NCI-H526 treated with DMSO at 0.1 percent for 48 hours (cell line): ENCODE results near the gene PLAGL1.

Experiments
- DNase-seq: peaks from one replicate; lab custom pipeline; 2025; lab: John Stamatoyannopoulos, UW

Gene PLAGL1

DNA sequence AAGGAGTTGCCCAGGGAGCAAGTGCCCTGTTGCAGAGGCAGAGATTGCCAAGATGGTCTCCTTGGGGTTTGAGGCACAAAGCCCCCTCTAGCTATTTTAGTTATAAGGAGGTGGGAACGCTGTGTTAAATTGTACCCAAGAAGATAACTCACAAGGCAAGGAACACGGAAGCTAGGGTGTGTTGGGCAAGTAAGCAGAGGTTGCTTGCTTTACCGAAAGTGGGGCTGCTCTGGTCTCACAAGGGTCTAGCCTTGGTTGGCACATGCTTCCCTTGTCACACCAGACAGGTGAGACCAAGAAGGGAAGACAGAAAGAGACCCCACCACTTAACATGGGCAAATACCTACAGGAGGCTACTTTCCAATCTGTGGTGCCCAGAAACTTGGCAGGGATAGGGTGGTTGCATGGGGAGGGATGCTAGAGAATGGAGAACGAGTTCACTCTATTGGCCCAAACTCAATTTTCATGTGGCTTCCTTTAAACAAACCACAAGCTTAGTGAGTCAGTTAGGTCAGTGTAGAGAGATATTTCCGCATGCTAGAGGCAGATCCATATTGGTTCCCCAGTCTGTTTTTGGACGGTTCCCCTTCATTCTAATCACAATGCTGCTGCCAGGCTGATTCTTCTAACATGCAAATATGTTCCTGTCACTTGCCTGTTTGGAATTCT is 42.4 kb downstream of the PLAGL1 start:
- DNase-seq, result no peak

DNA sequence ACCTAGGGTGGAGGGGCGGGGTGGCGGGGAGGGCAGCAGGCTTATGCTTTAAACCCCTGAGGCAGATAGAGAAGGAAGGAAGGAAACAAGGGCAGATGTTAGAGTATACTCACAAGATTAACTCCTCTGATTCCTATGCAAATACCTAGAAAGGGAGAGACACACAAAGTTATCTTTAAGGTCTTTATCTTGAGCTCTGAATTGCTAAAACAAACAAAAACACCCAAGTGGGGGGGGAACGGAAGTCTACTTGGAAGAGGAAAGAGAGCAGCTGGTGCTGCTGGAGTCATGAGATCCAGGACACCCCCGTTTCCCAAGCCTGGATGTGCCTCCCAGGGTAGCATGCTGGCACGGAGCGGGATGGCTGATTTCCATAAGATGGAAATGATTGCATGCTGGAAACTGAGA is 43.4 kb downstream of the PLAGL1 start:
- DNase-seq, result peak; percentile 47

DNA sequence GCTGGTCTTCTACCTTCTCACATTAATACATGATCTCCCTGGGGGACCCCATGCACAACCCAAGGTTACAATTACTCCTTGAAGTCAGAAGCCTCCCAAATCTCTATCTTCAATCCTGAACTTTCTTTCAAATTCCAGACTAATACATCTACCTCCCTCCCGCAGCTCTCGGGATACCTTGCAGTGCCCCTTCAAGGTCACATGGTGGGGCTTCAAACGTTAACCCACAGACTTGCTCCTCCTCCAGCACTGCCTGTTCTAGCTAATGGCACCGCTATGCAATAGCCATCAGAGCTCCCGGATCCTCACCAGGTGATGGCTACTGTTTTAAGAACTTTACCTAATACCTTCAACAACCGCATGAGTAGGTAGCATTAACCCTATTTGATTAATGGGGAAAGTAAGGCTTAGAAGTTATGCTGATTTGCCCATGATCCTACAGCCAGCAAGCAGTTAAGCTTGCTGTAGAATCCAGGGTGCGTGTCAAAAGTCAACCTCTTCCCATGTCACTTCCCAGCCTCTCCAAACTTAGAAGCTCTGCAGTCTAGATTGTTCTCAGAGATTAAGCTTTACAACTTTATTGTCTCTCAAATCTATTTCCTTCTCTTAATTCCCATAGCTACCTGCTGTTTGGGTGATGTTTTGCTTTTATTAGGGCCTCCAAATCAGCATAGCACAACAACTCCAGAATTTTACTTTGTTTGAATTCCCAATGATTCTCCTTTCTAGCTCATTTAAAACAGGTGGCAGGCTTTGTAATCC is 44.7 kb downstream of the PLAGL1 start:
- no peak for DNase-seq

DNA sequence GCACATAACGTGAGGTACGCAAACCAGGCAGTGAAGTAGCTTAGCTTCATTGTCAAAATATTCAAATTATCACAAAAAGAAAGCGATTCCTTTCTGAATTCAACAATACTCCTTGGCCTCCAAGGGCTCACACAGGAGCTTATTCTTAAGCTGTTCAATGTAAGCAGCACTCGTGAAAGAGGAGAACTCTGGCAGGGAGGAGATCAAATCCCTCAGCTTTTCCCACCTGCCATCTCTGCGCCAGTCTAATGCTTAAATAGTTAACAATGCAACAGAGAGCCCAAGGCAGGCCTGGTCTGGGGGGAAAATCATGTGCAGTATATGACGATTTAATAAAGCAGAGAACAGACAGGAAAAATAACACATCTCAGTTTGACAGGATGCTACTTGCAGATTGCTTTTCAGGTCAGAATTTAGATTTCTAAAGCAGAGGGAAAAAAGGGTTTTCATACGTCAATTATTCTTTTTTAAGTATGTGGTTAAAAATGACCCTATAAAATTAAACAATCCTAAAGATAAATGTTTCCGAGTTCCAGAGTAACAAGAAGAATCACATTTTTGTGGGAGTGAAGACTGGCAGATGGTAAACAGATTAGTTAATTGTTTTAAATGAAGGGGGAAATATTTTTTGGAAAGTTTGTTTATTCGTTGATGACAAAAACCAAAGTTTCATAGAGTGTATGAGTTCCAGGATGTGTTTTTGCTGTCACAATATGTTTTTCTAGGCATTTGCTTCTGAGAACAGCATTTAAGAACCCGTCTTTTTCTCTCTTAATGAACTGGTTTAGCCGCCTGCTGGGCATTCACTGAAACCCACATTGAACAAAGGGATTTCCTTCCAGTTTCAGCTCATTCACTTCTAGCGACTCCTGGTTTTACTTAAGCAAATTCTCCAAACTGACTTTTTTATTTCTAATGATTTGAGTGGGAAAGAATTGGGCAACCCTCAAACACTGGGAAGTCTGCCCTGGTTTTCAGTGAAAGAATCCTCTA is 45.9 kb downstream of the PLAGL1 start:
- DNase-seq, result peak; percentile 50

DNA sequence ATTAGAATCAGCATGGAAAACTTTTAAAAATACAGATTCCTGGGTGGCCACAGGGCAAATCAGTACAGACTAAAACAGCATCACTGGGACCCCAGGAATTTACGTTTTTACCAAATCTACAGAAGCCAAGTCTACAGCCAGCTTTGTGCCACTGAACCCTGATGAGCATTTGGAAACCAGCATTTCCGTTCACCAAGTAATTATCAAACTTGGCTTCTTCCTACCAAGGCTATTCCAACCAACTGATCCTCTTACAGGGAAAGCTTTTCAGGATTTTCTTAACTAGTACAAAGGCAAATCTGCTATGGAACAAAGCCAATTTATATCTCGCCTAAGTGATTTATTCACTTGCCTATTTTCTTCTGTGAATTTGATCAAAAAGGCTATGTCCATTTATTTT is 47.0 kb downstream of the PLAGL1 start:
- no peak for DNase-seq

DNA sequence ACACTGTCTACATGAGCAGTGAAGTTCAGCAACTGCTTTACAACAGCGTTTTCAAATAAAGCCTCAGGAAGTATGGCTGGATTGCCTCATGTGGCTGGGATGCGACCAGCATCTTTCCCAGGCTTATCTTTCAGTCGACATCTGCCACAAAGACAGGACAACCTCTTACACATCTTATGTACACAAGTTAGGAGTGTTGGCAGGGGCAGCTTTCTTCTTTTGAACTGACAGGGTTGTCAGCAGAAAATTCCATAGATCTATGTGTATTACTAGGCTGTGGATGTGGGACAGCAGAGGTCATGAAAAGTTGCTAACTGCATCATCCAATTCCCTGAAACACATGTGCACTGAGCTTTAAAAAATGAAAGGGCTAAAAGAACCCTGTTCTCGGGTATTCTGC is 48.1 kb downstream of the PLAGL1 start:
- DNase-seq, result no peak

DNA sequence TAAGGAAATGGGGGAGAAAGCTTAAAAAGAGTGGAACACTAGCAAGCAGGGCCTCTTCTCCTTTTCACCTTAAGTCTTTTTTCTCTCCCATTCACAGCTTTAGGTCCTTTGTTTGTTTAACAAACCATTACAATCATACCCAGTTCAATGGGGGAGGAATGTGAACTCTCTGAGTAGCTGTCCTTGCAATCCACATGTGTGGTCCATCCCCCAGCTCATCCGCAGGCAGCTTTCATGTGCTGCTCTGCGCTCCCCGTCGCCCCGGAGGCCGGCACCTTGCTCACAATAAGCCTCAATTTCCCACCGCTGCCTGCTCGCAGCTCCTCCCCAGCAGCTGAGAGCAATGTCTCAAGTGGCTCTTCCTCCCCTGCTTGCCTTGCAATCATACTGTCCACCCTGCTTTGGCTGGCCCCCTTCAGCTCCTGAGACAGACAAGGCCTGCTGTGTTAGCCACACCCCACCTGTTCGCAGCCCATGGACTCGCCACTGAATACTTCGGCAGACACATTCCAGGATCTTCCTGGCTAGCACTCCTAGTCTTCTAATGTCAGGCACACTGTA is 49.1 kb downstream of the PLAGL1 start:
- DNase-seq, result no peak

DNA sequence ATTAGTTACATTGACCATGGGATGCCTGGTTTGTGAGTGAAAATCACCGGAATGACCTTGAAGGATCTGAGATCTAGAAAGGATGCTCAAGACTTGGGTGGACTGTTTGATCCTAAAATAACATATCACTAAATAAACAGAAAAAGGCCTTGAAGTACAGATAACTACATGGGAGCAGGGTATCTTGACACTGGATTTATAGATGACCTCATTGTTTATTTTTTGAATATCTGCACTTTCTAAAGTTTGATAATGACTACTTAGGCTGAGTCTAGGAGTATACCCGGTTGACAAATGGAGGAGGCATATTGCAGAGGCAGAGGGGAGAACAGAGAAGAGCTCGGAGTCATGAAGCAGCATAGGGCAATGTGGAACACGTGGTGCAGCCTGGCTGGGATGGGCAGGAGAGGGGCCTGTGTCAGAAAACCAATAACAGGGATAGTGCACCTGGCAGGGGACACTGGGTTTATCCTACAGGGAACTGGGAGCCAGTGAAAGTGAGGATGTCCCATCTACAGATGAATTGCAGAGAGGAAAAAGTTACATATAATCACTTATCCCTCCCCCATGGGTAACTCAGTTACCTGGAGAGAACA is 50.3 kb downstream of the PLAGL1 start:
- DNase-seq, result no peak

DNA sequence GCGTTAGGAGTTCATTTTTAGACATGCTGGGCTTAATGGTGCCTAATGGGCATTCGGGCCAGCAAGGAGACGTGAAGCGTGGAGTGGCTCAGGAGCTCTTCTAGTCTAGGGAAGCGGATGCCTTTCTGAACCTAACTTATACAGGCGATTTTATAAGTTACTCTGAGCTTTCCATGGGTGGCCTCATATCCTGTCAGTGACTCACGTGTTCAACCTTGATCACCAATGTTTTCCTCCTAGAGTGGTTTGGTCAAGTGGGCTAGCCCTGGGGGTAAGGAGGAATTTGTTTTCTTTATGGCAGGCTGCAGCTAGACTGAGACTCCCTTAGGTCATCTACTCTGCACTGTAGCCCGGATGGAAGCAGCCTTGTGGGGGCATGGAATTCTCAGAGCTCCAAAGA is 52.1 kb downstream of the PLAGL1 start:
- no peak for DNase-seq

DNA sequence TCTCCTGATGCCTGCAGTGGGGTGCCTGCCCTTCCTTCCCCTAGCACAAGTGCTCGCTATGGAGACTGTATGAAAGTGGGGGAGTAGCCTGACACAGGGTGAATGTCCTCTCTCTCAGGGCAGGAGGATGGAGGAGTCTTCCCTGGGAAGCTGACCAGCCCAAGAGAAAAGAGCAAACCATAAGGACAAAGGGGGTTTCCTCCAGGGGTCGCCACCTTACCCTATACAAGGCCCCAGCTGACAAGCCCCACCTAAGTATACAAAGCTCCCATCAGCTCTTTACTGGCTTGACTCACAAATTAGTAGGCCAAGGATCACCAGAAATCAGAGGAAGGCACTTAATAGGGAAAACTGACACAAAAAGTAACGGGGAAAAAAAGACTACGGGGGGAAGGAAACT is 54.1 kb downstream of the PLAGL1 start:
- DNase-seq, result no peak

DNA sequence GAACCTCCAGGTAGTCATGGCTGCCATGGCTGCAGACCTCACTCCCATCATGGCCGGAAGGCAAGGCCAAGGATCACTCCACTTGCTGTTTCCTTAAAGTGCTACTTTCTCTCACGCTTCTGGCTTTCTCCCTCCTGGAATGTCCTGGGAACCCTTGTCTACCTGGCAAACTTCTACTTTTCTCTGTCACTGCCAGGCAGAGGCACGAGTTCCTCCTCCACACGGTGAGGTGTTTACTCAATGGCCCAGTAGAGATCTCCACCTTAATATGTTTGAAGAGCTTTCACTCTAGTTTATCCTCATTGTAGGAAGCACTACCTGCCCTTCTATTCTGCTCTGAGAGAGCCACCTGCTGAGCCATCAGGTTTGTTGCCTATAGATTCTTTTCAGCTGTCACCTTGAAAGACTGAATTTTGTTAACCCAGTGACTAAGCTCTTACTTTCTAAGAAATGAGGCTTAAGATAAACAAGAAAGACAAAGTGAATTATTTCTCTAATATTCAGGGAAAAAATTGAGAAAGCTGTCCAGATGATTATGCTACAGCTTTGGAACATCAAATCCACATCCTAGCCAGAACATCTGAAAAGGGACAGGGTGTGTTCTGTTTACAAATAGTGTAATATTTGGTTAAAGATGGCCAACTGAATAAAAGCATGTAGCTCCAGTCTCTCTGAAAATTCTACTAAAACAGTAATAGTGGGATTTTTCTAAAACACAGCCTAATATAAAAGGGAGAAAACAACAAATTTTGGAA is 54.9 kb downstream of the PLAGL1 start:
- DNase-seq, result no peak

DNA sequence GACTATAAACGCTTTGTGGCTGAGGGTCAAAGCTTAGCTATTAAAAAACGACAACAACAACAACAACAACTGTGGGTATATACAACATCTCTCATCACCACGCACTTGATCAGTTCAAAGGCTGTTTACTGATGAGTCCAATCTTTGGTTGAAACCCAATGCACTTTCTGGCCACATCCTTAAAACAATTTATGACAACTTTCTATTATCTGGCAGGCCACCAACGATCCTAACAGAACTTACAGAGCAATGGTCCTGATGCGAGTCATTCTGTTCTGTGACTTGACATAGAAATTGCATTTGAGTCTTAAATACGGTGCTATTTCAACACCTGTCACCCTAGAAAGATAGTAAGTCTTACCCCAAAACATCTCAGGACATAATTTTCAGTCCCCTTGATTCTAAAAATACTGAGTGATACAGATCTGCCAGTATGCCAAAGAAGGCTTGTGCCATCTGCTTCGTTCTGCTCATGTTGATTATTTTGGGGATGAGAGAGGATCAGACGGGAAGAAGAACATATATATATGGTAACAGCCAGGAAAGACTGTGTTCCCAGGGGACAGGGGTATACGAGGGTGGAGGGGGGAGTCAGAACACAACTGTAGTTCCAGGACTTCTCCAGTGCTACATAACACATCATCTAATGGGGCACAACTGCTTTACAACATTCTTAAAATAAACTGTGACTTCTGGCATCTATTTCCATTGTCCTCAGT is 55.8 kb downstream of the PLAGL1 start:
- DNase-seq, result no peak

DNA sequence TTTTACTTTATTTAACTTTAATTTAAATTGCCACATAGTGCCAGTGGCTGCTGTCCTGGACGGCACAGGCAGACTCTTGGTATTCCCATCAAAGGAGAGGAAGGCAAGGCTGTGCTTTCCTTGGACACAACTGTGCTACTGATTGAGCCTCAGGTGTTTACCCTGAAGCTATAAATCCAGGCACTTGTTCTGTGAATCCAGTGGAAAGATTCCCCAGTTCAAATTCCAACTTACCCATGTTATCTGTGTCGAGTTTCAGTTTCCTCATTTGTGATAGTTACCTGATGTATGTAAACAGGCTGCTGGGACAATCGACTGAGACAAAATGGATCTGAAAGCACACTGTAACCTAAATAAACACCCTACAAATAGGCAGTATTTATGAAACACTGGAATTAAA is 57.2 kb downstream of the PLAGL1 start:
- no peak for DNase-seq

DNA sequence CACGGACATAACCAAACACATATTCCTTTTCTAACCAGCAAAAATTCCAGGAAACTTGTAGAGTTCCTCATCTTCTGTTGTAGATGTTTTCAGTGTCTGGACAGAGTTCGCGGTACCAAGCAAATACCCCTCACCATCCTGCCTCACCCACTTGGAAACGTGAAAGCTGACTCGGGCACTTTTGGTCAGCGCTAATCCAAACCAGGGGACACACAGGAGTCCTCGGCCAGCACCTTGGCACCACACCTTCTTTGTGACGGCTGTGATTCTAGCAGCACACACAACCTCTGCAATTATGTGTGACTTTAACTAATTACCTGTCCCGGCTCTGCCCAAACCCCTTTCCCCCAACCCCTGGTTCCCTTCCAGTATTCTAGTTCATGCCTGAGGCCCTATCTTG is 58.1 kb downstream of the PLAGL1 start:
- no peak for DNase-seq

DNA sequence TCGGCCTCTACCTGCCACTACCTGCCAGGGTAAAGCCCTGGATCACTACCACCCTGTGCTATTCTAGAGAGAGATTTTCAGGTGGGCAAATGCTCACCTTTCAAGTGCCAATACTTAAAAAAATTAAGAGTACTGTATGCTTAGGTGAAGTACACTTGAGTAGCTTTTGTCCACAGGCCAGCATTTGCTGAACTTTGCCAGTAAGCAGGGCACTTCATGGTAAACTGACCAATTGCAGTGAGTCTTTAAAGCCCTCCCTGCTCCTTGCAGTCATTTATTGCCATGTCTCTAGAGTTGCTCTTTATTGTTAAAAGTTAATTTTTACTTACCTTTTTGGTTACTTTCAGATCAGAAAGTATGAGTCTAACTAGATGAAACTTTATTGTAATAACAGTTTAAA is 58.5 kb downstream of the PLAGL1 start:
- no peak for DNase-seq

DNA sequence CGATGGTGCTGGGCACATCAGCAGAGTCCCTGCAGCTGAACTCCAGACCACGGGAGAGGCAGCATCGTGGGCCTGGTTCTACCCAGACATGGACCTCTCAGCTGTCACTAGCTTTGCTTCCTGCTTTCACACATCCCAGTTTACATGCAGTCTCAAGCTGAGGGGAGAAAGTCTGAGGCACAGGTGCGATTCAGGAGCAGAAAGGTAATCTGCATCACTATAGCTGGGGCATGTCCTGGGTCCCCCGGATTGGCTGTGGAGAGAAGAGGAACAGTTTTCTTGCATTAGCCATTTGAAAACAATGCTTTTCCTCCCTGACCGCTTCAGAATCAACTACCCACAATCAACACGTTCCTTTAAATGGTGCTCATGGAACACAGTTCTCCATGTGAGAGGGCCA is 59.9 kb downstream of the PLAGL1 start:
- DNase-seq, result no peak

DNA sequence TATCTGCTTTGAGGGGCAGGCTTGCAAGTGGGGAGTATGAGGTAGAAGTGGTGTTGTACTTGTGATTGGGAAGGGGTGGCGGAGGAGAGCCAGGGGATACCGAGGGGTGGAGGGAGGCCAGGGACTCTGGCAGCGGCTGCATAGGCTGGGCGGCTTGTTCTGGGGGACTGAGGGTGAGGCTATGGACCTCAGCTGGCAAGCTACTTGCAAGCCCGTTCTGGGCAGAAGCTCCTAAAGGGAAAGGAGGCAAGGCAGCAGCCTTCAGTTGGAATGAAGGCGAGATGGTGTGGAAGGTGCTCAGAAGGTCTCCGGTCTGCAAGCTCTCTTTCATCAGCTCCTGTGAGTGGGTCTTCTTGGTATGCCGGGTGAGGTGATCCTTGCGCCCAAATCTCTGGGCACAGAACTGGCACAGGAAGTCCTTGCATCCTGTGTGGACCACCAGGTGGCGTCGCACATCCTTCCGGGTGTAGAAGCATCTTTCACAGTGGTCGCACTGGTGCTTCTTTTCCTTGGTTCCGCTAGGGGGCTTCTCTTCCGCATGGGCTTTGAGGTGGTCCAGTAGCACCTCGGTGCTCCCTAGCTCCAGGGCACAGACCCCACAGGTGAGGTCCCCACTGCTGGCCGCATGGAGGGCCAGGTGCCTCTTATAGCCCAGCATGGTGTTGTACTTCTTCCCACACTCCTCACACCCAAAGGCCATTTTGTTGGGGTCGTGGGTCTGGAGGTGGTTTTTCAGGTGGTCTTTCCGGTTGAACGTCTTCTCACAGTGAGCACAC is 66.0 kb downstream of the PLAGL1 start:
- DNase-seq, result peak; percentile 47

DNA sequence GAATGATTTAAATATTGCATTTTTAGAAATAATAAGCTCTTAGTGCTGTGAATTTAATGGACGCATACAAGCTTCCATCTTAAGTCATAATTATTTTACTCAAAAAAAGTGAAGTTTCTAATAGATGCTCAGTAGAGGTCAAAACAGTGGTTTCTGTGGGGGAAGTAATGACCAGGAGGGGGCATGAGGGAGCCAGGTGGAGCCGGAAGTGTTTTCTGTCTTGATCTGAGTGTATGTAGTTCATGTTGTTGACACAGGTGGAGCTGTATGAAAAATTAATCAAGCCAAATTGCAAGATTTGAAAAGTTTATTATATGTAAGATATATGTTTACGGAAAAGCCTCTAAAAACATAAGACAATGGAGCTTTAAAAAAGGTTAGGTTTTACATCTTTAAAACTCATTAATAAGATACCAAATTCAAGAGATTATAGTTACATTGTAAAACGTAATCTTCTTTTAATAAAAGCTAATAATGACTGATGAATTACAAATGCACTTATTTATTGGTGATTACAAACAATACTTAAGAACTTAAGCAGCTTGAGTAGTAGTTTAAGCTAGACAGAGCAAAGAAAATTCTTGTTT is 68.0 kb downstream of the PLAGL1 start:
- peak; percentile 60 for DNase-seq

DNA sequence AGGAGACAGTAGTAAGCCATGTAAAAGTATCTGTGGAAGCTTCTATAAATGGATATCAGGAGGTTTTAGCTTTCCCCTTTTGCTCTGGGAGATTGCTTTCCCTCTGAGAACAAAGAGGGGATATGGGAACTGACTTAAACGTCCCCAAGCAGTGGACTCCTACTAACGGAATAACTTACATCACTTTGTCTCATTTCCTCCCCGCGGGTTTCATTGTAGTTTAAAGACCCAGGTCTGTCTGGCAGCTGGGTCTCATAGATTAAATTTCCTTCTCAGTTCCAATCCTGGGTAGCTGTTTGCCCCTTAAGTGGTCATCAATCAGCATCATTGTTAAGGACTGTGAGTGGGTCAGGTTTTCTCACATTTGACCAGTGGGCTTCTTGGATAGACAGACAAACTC is 68.7 kb downstream of the PLAGL1 start:
- no peak for DNase-seq

DNA sequence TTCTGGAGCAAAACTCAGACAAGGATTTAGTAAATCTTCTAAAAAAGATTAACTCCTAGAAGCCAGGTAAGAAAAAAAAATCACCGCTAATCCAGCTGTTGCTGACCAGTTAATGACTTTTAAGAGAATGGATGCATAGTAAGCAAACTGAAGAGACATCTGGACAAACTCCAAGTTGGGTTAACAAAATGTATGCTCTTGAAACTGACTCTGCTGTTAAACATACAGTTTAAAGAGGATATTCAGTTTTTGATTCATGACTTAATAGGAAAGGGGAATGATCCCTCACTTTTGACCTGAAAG is 70.4 kb downstream of the PLAGL1 start:
- DNase-seq, result no peak
